C4-2B (cell line): ENCODE measurements around the gene CPAMD8.

Experiments used
- H3K27ac ChIP-seq: fragments of 450-650 bp; 2 replicates; pipeline ENCODE4 v1.5.1; 2017
- ZFX ChIP-seq: fragments of 450-650 bp; IDR thresholded peaks from 2 replicates; pipeline ENCODE4 v1.6.1; 2017
- TF ChIP-seq, protein P1 (sequence below): fragments of 450-650 bp; conservative IDR thresholded peaks from 2 replicates; pipeline ENCODE4 v1.5.1; 2017; ENCODE audit warnings: mild to moderate bottlenecking

Gene CPAMD8

GRCh38 chr19:16850133-16850532 lies 176.5 kb downstream of the CPAMD8 start:
- TF ChIP-seq, protein P1, sequence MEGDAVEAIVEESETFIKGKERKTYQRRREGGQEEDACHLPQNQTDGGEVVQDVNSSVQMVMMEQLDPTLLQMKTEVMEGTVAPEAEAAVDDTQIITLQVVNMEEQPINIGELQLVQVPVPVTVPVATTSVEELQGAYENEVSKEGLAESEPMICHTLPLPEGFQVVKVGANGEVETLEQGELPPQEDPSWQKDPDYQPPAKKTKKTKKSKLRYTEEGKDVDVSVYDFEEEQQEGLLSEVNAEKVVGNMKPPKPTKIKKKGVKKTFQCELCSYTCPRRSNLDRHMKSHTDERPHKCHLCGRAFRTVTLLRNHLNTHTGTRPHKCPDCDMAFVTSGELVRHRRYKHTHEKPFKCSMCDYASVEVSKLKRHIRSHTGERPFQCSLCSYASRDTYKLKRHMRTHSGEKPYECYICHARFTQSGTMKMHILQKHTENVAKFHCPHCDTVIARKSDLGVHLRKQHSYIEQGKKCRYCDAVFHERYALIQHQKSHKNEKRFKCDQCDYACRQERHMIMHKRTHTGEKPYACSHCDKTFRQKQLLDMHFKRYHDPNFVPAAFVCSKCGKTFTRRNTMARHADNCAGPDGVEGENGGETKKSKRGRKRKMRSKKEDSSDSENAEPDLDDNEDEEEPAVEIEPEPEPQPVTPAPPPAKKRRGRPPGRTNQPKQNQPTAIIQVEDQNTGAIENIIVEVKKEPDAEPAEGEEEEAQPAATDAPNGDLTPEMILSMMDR = no peak
- no peak for TF ChIP-seq ZFX

GRCh38 chr19:16849168-16849567 lies 177.4 kb downstream of the CPAMD8 start:
- no peak overlapping the region for H3K27ac ChIP-seq
- no peak for TF ChIP-seq ZFX
- TF ChIP-seq, protein P1 = no peak

More at GRCh38 chr19:16850133-16850532, 176.5 kb downstream of the CPAMD8 start:
- no peak overlapping the region for H3K27ac ChIP-seq

DNA sequence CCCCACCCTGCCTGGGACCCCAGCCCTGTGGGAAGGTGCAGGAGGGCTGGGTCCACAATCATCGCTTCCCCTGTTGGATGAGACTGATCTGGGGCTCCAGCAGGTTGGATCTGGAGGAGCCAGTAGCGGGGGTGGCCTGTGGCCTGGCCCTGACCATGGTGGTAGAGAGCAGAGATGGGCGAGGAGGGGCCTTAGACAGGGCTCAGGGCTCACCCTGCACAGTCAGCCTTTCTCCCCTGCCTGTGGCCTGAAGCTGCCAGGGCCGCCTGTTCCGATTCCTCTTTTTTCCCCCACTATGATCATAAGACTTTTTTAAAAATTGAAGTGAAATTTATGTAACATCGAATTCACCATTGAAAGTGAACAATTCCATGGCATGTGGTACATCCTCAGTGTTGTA lies 179.2 kb downstream of the CPAMD8 start:
- no peak overlapping the region for H3K27ac ChIP-seq
- TF ChIP-seq, protein P1 = no peak
- TF ChIP-seq ZFX = no peak

- H3K27ac ChIP-seq = no peak overlapping the region
Measured at GRCh38 chr19:16846901-16847300, 179.7 kb downstream of the CPAMD8 start.

More at GRCh38 chr19:16846901-16847300, 179.7 kb downstream of the CPAMD8 start:
- no peak for TF ChIP-seq ZFX
- TF ChIP-seq, protein P1 = no peak
